HuH-7.5 (cell line): ENCODE measurements around the gene NQO2.
A peak's percentile ranks its signal among the peaks of the same experiment; 100 is the strongest.
"Not testable (repeated sequence)": the region's sequence is repeated elsewhere in the genome, so short reads cannot be mapped to it uniquely, and the experiment has no call there.

Experiments
- DNase-seq: peaks from one replicate; pipeline ENCODE4 v3.0.0; 2011; ENCODE audit warnings: low spot score

The NQO2 gene

GRCh38 chr6:3037638-3038365 lies 38.1 kb downstream of the NQO2 start:
- no peak for DNase-seq

- no peak for DNase-seq
These were observed 39.7 kb downstream of the NQO2 start for GRCh38 chr6:3039384-3039783.

GRCh38 chr6:3041147-3041546 lies 41.5 kb downstream of the NQO2 start:
- DNase-seq = no peak

GRCh38 chr6:3041606-3042005 lies 41.9 kb downstream of the NQO2 start:
- DNase-seq = no peak

GRCh38 chr6:3045369-3045768 lies 45.7 kb downstream of the NQO2 start:
- DNase-seq = no peak

- no peak for DNase-seq
These were observed 46.1 kb downstream of the NQO2 start for GRCh38 chr6:3045777-3046176.

GRCh38 chr6:3046295-3046694 lies 46.6 kb downstream of the NQO2 start:
- no peak for DNase-seq

- not testable (repeated sequence) for DNase-seq
These were observed 48.3 kb downstream of the NQO2 start for GRCh38 chr6:3048009-3048408.

GRCh38 chr6:3052481-3053230 lies 53.0 kb downstream of the NQO2 start:
- DNase-seq = no peak

GRCh38 chr6:3053231-3053508 lies 53.5 kb downstream of the NQO2 start:
- no peak for DNase-seq

- DNase-seq = not testable (repeated sequence)
These were observed 54.8 kb downstream of the NQO2 start for GRCh38 chr6:3054229-3055157.

- DNase-seq = not testable (repeated sequence)
These were observed 55.4 kb downstream of the NQO2 start for GRCh38 chr6:3055158-3055499.

- no peak for DNase-seq
These were observed 57.5 kb downstream of the NQO2 start for GRCh38 chr6:3057063-3057770.

GRCh38 chr6:3058957-3059356 lies 59.3 kb downstream of the NQO2 start:
- DNase-seq = no peak

GRCh38 chr6:3060092-3060491 lies 60.4 kb downstream of the NQO2 start:
- DNase-seq = not testable (repeated sequence)

GRCh38 chr6:3061501-3061941 lies 61.8 kb downstream of the NQO2 start:
- DNase-seq = no peak

- DNase-seq = not testable (repeated sequence)
These were observed 63.6 kb downstream of the NQO2 start for GRCh38 chr6:3063340-3063732.

- peak; percentile 85 for DNase-seq
These were observed 64.3 kb downstream of the NQO2 start for GRCh38 chr6:3063733-3064700.

- DNase-seq = peak; percentile 88
These were observed 68.9 kb downstream of the NQO2 start, which contains the start of gene RIPK1 for GRCh38 chr6:3068329-3069214. RIPK1 (plus strand) TSS chr6:3068494; CDS start chr6:3076824, 8,330 bp downstream.
